Astrocyte (in vitro differentiated cells and primary cell): Measurements from ENCODE around the gene MYOD1.

Source experiments
- CTCF ChIP-seq: IDR thresholded peaks from 2 replicates; pipeline ENCODE4 v1.5.1; 2011; ENCODE audit warnings: low read depth, mild to moderate bottlenecking, inconsistent platforms, low read length, moderate library complexity; ENCODE audit not compliant: insufficient read depth
- EZH2 ChIP-seq: IDR thresholded peaks from 2 replicates; pipeline ENCODE4 v1.6.1; 2012; ENCODE audit warnings: mild to moderate bottlenecking, low read length, inconsistent platforms; ENCODE audit not compliant: insufficient read depth

GRCh38 chr11:17765356-17766072 lies 46.1 kb downstream of the MYOD1 start:
- TF ChIP-seq CTCF (no peak), EZH2 (no peak)
